ENCODE measurements around the gene SSTR4. TPM values are rescaled to one million over a fixed set of nuclear protein-coding genes. Genes with fewer than 3 reads are reported as not detected.

SSTR4 gene
- total RNA-seq, 3 donors from 2014 or later (not counting 1 experiment from before 2014, with no cell fraction given): not detected

- no peak for DNase-seq
- H3K4me1 ChIP-seq (ENCODE audit: control insufficient read depth, insufficient read depth, low read length): no peaks in the 10 kb centered on the region
Observed at GRCh38 chr20:23018432-23018831, 16.7 kb upstream of the SSTR4 start.

GRCh38 chr20:23018941-23019340 is 16.2 kb upstream of the SSTR4 start:
- Histone ChIP-seq H3K9me3 (ENCODE audit: control insufficient read depth, insufficient read depth, low read length) (no peaks in the 10 kb centered on the region), H3K36me3 (ENCODE audit: control insufficient read depth, insufficient read depth, low read length) (no peaks in the 10 kb centered on the region), H3K27me3 (ENCODE audit: control insufficient read depth, insufficient read depth, low read length) (no peaks in the 10 kb centered on the region), H3K4me3 (ENCODE audit: low read length) (no peak overlapping the region), H3K27ac (ENCODE audit: low read length) (no peak overlapping the region), H3K4me1 (ENCODE audit: control insufficient read depth, insufficient read depth, low read length) (no peaks in the 10 kb centered on the region)
- DNase-seq: no peak
- peaks cover 0 to 12% of the 10 kb centered on the region in 2 donors for H3K27me3 Mint-ChIP-seq (ENCODE audit: low read depth in 2 of 2)
- H3K4me3 Mint-ChIP-seq: no peak overlapping the region
- intact Hi-C loops (cut with micrococcal nuclease): no loop called here
- WGBS (ENCODE audit: insufficient coverage): 94% methylated on average over 10 of the region's 11 CpGs
- H3K9me3 Mint-ChIP-seq: no peaks in the 10 kb centered on the region
- H3K36me3 Mint-ChIP-seq: no peaks in the 10 kb centered on the region
- no peak overlapping the region for H3K27ac Mint-ChIP-seq
- no peak for ATAC-seq
- TF ChIP-seq CTCF (IDR thresholded peaks at IDR 0.05): no peak
- no peaks in the 10 kb centered on the region for H3K4me1 Mint-ChIP-seq

More at GRCh38 chr20:23018432-23018831, 16.7 kb upstream of the SSTR4 start:
- Mint-ChIP-seq H3K4me1 (no peaks in the 10 kb centered on the region), H3K27me3 (ENCODE audit: low read depth in 2 of 2) (peaks cover 1 to 12% of the 10 kb centered on the region in 2 donors), H3K4me3 (no peak overlapping the region), H3K9me3 (no peaks in the 10 kb centered on the region), H3K27ac (no peak overlapping the region), H3K36me3 (no peaks in the 10 kb centered on the region)
- Histone ChIP-seq H3K27ac (ENCODE audit: low read length) (no peak overlapping the region), H3K36me3 (ENCODE audit: control insufficient read depth, insufficient read depth, low read length) (no peaks in the 10 kb centered on the region), H3K9me3 (ENCODE audit: control insufficient read depth, insufficient read depth, low read length) (no peaks in the 10 kb centered on the region), H3K4me3 (ENCODE audit: low read length) (no peak overlapping the region), H3K27me3 (ENCODE audit: control insufficient read depth, insufficient read depth, low read length) (no peaks in the 10 kb centered on the region)
- no peak for ATAC-seq
- no peak for TF ChIP-seq CTCF (IDR thresholded peaks at IDR 0.05)
- intact Hi-C loops (cut with micrococcal nuclease): no loop called here

GRCh38 chr20:23019403-23019802 is 15.7 kb upstream of the SSTR4 start:
- TF ChIP-seq CTCF (IDR thresholded peaks at IDR 0.05): no peak
- no peaks in the 10 kb centered on the region for H3K36me3 Mint-ChIP-seq

GRCh38 chr20:23020230-23021018 is 14.7 kb upstream of the SSTR4 start:
- Mint-ChIP-seq H3K27me3 (ENCODE audit: low read depth in 2 of 2) (peaks cover 0 to 12% of the 10 kb centered on the region in 2 donors), H3K4me3 (no peak overlapping the region)

More at GRCh38 chr20:23019403-23019802, 15.7 kb upstream of the SSTR4 start:
- H3K4me1 Mint-ChIP-seq: no peaks in the 10 kb centered on the region
- Histone ChIP-seq H3K4me3 (ENCODE audit: low read length) (no peak overlapping the region), H3K9me3 (ENCODE audit: control insufficient read depth, insufficient read depth, low read length) (no peaks in the 10 kb centered on the region), H3K27me3 (ENCODE audit: control insufficient read depth, insufficient read depth, low read length) (no peaks in the 10 kb centered on the region), H3K27ac (ENCODE audit: low read length) (no peak overlapping the region), H3K36me3 (ENCODE audit: control insufficient read depth, insufficient read depth, low read length) (no peaks in the 10 kb centered on the region), H3K4me1 (ENCODE audit: control insufficient read depth, insufficient read depth, low read length) (no peaks in the 10 kb centered on the region)
- peaks cover 0 to 12% of the 10 kb centered on the region in 2 donors for H3K27me3 Mint-ChIP-seq (ENCODE audit: low read depth in 2 of 2)
- intact Hi-C loops (cut with micrococcal nuclease): no loop called here
- no peak overlapping the region for H3K4me3 Mint-ChIP-seq
- H3K27ac Mint-ChIP-seq: no peak overlapping the region
- DNase-seq (no peak), ATAC-seq (no peak)
- H3K9me3 Mint-ChIP-seq: no peaks in the 10 kb centered on the region
- WGBS (ENCODE audit: insufficient coverage): 79% methylated on average over 7 of the region's 7 CpGs

More at GRCh38 chr20:23020230-23021018, 14.7 kb upstream of the SSTR4 start:
- Mint-ChIP-seq H3K4me1 (no peaks in the 10 kb centered on the region), H3K36me3 (no peaks in the 10 kb centered on the region), H3K9me3 (no peaks in the 10 kb centered on the region), H3K27ac (no peak overlapping the region)
- ATAC-seq (no peak), DNase-seq (no peak)
- Histone ChIP-seq H3K27ac (ENCODE audit: low read length) (no peak overlapping the region), H3K27me3 (ENCODE audit: control insufficient read depth, insufficient read depth, low read length) (no peaks in the 10 kb centered on the region), H3K36me3 (ENCODE audit: control insufficient read depth, insufficient read depth, low read length) (no peaks in the 10 kb centered on the region), H3K9me3 (ENCODE audit: control insufficient read depth, insufficient read depth, low read length) (no peaks in the 10 kb centered on the region), H3K4me1 (ENCODE audit: control insufficient read depth, insufficient read depth, low read length) (no peaks in the 10 kb centered on the region), H3K4me3 (ENCODE audit: low read length) (no peak overlapping the region)
- no peak for TF ChIP-seq CTCF (IDR thresholded peaks at IDR 0.05)
- WGBS (ENCODE audit: insufficient coverage): 91% methylated on average over 11 of the region's 12 CpGs
- intact Hi-C loops (cut with micrococcal nuclease): no loop called here

Measured in natural killer cell (primary cell).